Astrocyte (in vitro differentiated cells and primary cell): ENCODE data around the gene IFRD1. TPM values are rescaled to one million over a fixed set of nuclear protein-coding genes. Genes with fewer than 3 reads are reported as not detected.

Source experiments
- DNase-seq: peaks from one replicate; pipeline ENCODE4 v3.0.0-alpha.2; 2010; ENCODE audit warnings: low read depth
- FAIRE-seq: peaks from 2 replicates; lab custom pipeline; 2011; peaks lifted over from hg19 to GRCh38; lab: Jason Lieb, UNC
- H2AFZ ChIP-seq: 2 replicates; pipeline ENCODE4 v1.6.0; 2012; ENCODE audit warnings: low read depth, low read length, inconsistent platforms
- H3K27ac ChIP-seq: 2 replicates; pipeline ENCODE4 v1.5.1; 2011; ENCODE audit warnings: low read depth, low read length, inconsistent platforms
- H3K27me3 ChIP-seq: 2 replicates; pipeline ENCODE4 v1.6.0; 2011; ENCODE audit warnings: low read length, inconsistent platforms; ENCODE audit not compliant: insufficient read depth
- H3K36me3 ChIP-seq: 2 replicates; pipeline ENCODE4 v1.5.1; 2011; ENCODE audit warnings: low read length, inconsistent platforms; ENCODE audit not compliant: insufficient read depth
- H3K4me1 ChIP-seq: 2 replicates; pipeline ENCODE4 v1.5.1; 2011; ENCODE audit warnings: low read length, inconsistent platforms; ENCODE audit not compliant: insufficient read depth
- H3K4me2 ChIP-seq: 2 replicates; pipeline ENCODE4 v1.6.0; 2012; ENCODE audit warnings: low read length, inconsistent platforms
- H3K4me3 ChIP-seq: 2 replicates; pipeline ENCODE4 v1.5.1; 2011; ENCODE audit warnings: low read depth, mild to moderate bottlenecking, low read length, inconsistent platforms; ENCODE audit not compliant: insufficient read depth
- H3K79me2 ChIP-seq: 2 replicates; pipeline ENCODE4 v1.6.0; 2012; ENCODE audit warnings: mild to moderate bottlenecking, low read length, inconsistent platforms; ENCODE audit not compliant: insufficient read depth
- H3K9ac ChIP-seq: 2 replicates; pipeline ENCODE4 v1.6.0; 2012; ENCODE audit warnings: mild to moderate bottlenecking, low read length, inconsistent platforms
- H3K9me3 ChIP-seq: 2 replicates; pipeline ENCODE4 v1.5.1; 2012; ENCODE audit warnings: low read depth, mild to moderate bottlenecking, low read length, inconsistent platforms; ENCODE audit not compliant: insufficient read depth
- H4K20me1 ChIP-seq: 2 replicates; pipeline ENCODE4 v1.6.0; 2012; ENCODE audit warnings: low read length, inconsistent platforms; ENCODE audit not compliant: insufficient read depth
- H3K27ac Mint-ChIP-seq: one replicate; pipeline ENCODE4 v1.8.0; 2021; ENCODE audit warnings: mild to moderate bottlenecking, mixed read lengths; ENCODE audit not compliant: unreplicated experiment
- H3K27me3 Mint-ChIP-seq: one replicate; pipeline ENCODE4 v1.8.0; 2021; ENCODE audit warnings: low read depth, mixed read lengths; ENCODE audit not compliant: unreplicated experiment
- H3K36me3 Mint-ChIP-seq: one replicate; pipeline ENCODE4 v1.8.0; 2021; ENCODE audit warnings: low read depth, mixed read lengths; ENCODE audit not compliant: unreplicated experiment
- H3K4me1 Mint-ChIP-seq: one replicate; pipeline ENCODE4 v1.8.0; 2021; ENCODE audit warnings: low read depth, mixed read lengths; ENCODE audit not compliant: unreplicated experiment
- H3K4me3 Mint-ChIP-seq: one replicate; pipeline ENCODE4 v1.8.0; 2021; ENCODE audit warnings: mild to moderate bottlenecking, moderate library complexity, mixed read lengths; ENCODE audit not compliant: unreplicated experiment
- H3K9me3 Mint-ChIP-seq: one replicate; pipeline ENCODE4 v1.8.0; 2021; ENCODE audit warnings: mild to moderate bottlenecking, mixed read lengths; ENCODE audit not compliant: unreplicated experiment
- EZH2 ChIP-seq: IDR thresholded peaks from 2 replicates; pipeline ENCODE4 v1.6.1; 2012; ENCODE audit warnings: mild to moderate bottlenecking, low read length, inconsistent platforms; ENCODE audit not compliant: insufficient read depth
- total RNA-seq: library from RNA; stranded (reverse); gene quantifications from 2 replicates; pipeline ENCODE4 v1.2.1, GENCODE V29; 2021
- TF ChIP-seq, protein P1 (sequence below): IDR thresholded peaks from 2 replicates; pipeline ENCODE4 v1.5.1; 2011; ENCODE audit warnings: low read depth, mild to moderate bottlenecking, inconsistent platforms, low read length, moderate library complexity; ENCODE audit not compliant: insufficient read depth

Gene IFRD1
- total RNA-seq, 1 donor from 2014 or later: 101 TPM

- H3K4me3 ChIP-seq: no peak overlapping the region
- Mint-ChIP-seq H3K4me3 (no peak overlapping the region), H3K36me3 (no peaks in the 10 kb centered on the region), H3K4me1 (peaks cover 14% of the 10 kb centered on the region), H3K9me3 (no peaks in the 10 kb centered on the region), H3K27me3 (peaks cover 9% of the 10 kb centered on the region), H3K27ac (no peak overlapping the region)
- TF ChIP-seq EZH2: no peak
- TF ChIP-seq, protein P1, sequence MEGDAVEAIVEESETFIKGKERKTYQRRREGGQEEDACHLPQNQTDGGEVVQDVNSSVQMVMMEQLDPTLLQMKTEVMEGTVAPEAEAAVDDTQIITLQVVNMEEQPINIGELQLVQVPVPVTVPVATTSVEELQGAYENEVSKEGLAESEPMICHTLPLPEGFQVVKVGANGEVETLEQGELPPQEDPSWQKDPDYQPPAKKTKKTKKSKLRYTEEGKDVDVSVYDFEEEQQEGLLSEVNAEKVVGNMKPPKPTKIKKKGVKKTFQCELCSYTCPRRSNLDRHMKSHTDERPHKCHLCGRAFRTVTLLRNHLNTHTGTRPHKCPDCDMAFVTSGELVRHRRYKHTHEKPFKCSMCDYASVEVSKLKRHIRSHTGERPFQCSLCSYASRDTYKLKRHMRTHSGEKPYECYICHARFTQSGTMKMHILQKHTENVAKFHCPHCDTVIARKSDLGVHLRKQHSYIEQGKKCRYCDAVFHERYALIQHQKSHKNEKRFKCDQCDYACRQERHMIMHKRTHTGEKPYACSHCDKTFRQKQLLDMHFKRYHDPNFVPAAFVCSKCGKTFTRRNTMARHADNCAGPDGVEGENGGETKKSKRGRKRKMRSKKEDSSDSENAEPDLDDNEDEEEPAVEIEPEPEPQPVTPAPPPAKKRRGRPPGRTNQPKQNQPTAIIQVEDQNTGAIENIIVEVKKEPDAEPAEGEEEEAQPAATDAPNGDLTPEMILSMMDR: no peak
- H3K4me1 ChIP-seq: peaks cover 14% of the 10 kb centered on the region
- H3K36me3 ChIP-seq: no peaks in the 10 kb centered on the region
- H2AFZ ChIP-seq: no peak overlapping the region
- no peaks in the 10 kb centered on the region for H3K79me2 ChIP-seq
- FAIRE-seq (no peak), DNase-seq (no peak)
- peaks cover 3% of the 10 kb centered on the region for H4K20me1 ChIP-seq
- H3K27ac ChIP-seq: no peak overlapping the region
- peaks cover 2% of the 10 kb centered on the region for H3K27me3 ChIP-seq
- H3K9ac ChIP-seq: no peak overlapping the region
- H3K9me3 ChIP-seq: no peaks in the 10 kb centered on the region
- no peak overlapping the region for H3K4me2 ChIP-seq
Observed at GRCh38 chr7:112511451-112512202, 61.4 kb downstream of the IFRD1 start.

DNA sequence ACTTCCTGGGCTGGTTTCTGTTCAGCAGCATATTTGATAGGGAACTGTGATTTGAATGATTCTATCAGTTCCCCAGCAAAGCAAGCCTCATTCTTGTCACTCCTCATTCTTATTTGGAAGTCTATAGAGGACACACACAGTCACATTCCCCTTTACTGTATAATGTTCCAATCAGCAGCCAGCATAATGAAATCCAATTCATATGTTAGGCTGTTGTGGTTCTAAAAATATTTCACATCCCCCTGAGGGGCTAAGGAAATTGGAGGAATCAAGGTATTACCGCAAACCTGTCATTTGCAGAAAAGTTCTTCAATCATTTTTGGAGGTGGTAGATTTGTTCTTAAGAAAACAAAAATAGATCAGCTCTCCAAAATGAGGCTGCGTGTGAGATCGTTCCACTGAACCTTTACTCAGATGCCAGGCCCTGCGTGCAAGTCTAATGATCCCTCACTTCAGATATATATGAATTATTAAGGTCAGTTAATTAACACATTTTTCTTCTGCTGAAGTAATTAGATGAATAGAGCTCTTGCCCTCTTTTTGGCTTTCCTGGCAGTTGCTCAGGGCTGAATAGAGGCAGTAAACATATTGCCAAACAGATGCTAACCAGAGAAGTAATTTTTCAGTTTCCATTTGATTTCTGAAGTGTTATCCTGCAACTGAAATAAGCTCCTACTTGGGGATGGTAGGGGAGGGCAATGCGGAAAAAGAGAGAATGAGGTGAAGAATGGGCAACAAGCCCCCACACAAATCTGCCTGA is 62.4 kb downstream of the IFRD1 start:
- Histone ChIP-seq H3K36me3 (no peaks in the 10 kb centered on the region), H3K9me3 (no peaks in the 10 kb centered on the region), H3K9ac (no peak overlapping the region), H3K27ac (no peak overlapping the region), H4K20me1 (peaks cover 3% of the 10 kb centered on the region), H2AFZ (no peak overlapping the region), H3K79me2 (no peaks in the 10 kb centered on the region), H3K27me3 (peaks cover 2% of the 10 kb centered on the region), H3K4me1 (peaks cover 14% of the 10 kb centered on the region), H3K4me2 (no peak overlapping the region), H3K4me3 (no peak overlapping the region)
- H3K4me3 Mint-ChIP-seq: no peak overlapping the region
- H3K4me1 Mint-ChIP-seq: peaks cover 15% of the 10 kb centered on the region
- TF ChIP-seq, protein P1: no peak
- no peak for TF ChIP-seq EZH2
- FAIRE-seq: no peak
- H3K27ac Mint-ChIP-seq: no peak overlapping the region
- no peaks in the 10 kb centered on the region for H3K9me3 Mint-ChIP-seq
- peaks cover 12% of the 10 kb centered on the region for H3K27me3 Mint-ChIP-seq
- H3K36me3 Mint-ChIP-seq: no peaks in the 10 kb centered on the region
- DNase-seq: no peak
